ENCODE results near the gene CHST9. TPM values are rescaled to one million over a fixed set of nuclear protein-coding genes. Genes with fewer than 3 reads are reported as not detected.

CHST9 gene
- total RNA-seq, 1 experiment from 2014 or later, result 3.5 TPM

DNA sequence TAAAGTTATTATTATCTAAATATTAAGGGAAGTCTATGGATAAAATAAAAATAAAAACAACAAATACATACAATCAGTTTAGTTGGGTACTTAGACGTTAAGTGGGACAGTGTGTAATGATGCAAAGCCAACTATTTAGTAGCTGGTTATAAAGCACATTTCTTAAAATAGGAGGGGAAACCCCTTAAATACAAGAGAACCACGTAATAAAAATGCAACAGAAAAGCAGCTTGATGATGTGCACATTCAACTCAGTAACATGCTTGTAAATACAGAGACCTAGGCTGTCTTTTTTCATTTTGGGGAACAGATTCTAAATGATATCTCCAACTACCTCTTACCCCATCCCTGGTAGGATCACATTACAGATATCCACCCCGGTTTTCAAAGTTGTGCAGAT lies 185.3 kb downstream of the CHST9 start:
- Histone ChIP-seq H3K23me2 (ENCODE audit: insufficient read length, low read depth, low read length, poor library complexity, severe bottlenecking) (no peaks in the 10 kb centered on the region), H2BK12ac (ENCODE audit: insufficient read length, low read depth, low read length) (no peak overlapping the region), H3K14ac (ENCODE audit: insufficient read depth, low read length) (no peak overlapping the region), H3K27ac (ENCODE audit: insufficient read length, low read depth, low read length) (no peak overlapping the region), H4K20me1 (ENCODE audit: control insufficient read depth, insufficient read depth, insufficient read length) (no peaks in the 10 kb centered on the region), H4K8ac (replicated peaks; ENCODE audit: insufficient read length, low read depth, low read length) (no peak overlapping the region), H3K9me3 (ENCODE audit: control insufficient read depth, low read depth, low read length) (no peaks in the 10 kb centered on the region), H3T11ph (ENCODE audit: low read length) (no peak overlapping the region), H2AFZ (ENCODE audit: low read length) (no peak overlapping the region), H3K23ac (ENCODE audit: insufficient read length, low read depth, low read length) (no peak overlapping the region), H3K9ac (ENCODE audit: extremely low read depth, insufficient read length, low read length) (no peak overlapping the region), H3K4ac (ENCODE audit: low read depth, low read length) (no peak overlapping the region), H3K79me2 (ENCODE audit: insufficient read depth, low read length) (no peaks in the 10 kb centered on the region), H2BK120ac (ENCODE audit: low read depth, low read length, poor library complexity, severe bottlenecking) (no peak overlapping the region), H2BK5ac (ENCODE audit: insufficient read length, low read length) (no peak overlapping the region), H3K4me2 (ENCODE audit: insufficient read depth, insufficient read length, low read length) (no peak overlapping the region), H3K79me1 (ENCODE audit: insufficient read depth, low read depth, low read length, poor library complexity, severe bottlenecking) (no peaks in the 10 kb centered on the region), H4K91ac (ENCODE audit: insufficient read length, low read depth, low read length) (no peak overlapping the region), H3K4me1 (ENCODE audit: insufficient read depth, low read length) (no peaks in the 10 kb centered on the region; the same call in 1 of the 2 replicates), H3K27me3 (ENCODE audit: insufficient read depth, low read length) (no peaks in the 10 kb centered on the region), H2BK15ac (ENCODE audit: low read depth, low read length) (no peak overlapping the region), H3K18ac (ENCODE audit: insufficient read length, low read depth, low read length) (no peak overlapping the region), H2AK5ac (ENCODE audit: insufficient read length, low read length) (no peak overlapping the region), H4K5ac (ENCODE audit: insufficient read length, low read depth, low read length) (no peak overlapping the region), H2BK20ac (ENCODE audit: low read depth, low read length, poor library complexity, severe bottlenecking) (no peak overlapping the region), H3K56ac (ENCODE audit: insufficient read length, low read depth, low read length) (no peak overlapping the region)
- Mint-ChIP-seq H3K27me3 (ENCODE audit: low read depth) (no peaks in the 10 kb centered on the region), H3K4me1 (peaks cover 4% of the 10 kb centered on the region in 2 experiments), H3K9me3 (no peaks in the 10 kb centered on the region), H3K36me3 (ENCODE audit: insufficient read depth in 1 of 3, low read depth in 3 of 3) (no peaks in the 10 kb centered on the region; a peak in 1 of 7 replicates), H3K27ac (no peak overlapping the region), H3K4me3 (no peak overlapping the region)
- TF ChIP-seq CTCF (conservative IDR thresholded peaks at IDR 0.05), result no peak
- no peak for DNase-seq
- WGBS (ENCODE audit: extremely low coverage, insufficient read length, low lambda C conversion rate), result no CpG with 5 or more reads among the region's 3 CpGs

Data from H9 (cell line).